Upper lobe of right lung (tissue), 1 donor: ENCODE measurements around the gene NBEA. TPM values are rescaled to one million over a fixed set of nuclear protein-coding genes. Genes with fewer than 3 reads are reported as not detected.

Experiments used
- ATAC-seq: fragments of 200-7000 bp; cut with Tn5 transposase; one replicate; pipeline ENCODE4 v1.9.1; 2020; ENCODE audit warnings: mild to moderate bottlenecking, moderate library complexity
- DNase-seq: peaks from one replicate; pipeline ENCODE4 v3.0.0-alpha.2; 2020
- H3K27ac ChIP-seq: fragments of 200-600 bp; one replicate; pipeline ENCODE4 v1.8.0; 2022
- H3K27me3 ChIP-seq: fragments of 200-600 bp; one replicate; pipeline ENCODE4 v1.8.0; 2022; ENCODE audit warnings: mild to moderate bottlenecking
- H3K36me3 ChIP-seq: fragments of 200-600 bp; one replicate; pipeline ENCODE4 v1.8.0; 2022
- H3K4me1 ChIP-seq: fragments of 200-600 bp; one replicate; pipeline ENCODE4 v1.8.0; 2022
- H3K4me3 ChIP-seq: fragments of 200-600 bp; one replicate; pipeline ENCODE4 v1.8.0; 2022; ENCODE audit warnings: mild to moderate bottlenecking
- H3K9me3 ChIP-seq: fragments of 200-600 bp; one replicate; pipeline ENCODE4 v1.8.0; 2022
- CTCF ChIP-seq: fragments of 200-600 bp; IDR thresholded peaks from one replicate; pipeline ENCODE4 v1.8.0; 2022; ENCODE audit warnings: antibody characterized with exemption
- intact Hi-C: fragments of 100-400 bp; cut with DNase I; formaldehyde crosslinking; loops from one replicate; pipeline ENCODE4 v1.11.0; 2022
- long read RNA-seq: library from polyadenylated mRNA; unstranded; transcript quantifications from one replicate; pipeline ENCODE4 v2.0.0, GENCODE V29; 2021
- total RNA-seq: library from RNA; stranded (reverse); fragmentation: NEBNext Ultra II Directional; extraction: Animal tissue kit (Norgen Biotek cat#: 25700); gene quantifications from one replicate; pipeline ENCODE4 v1.2.1, GENCODE V29; 2021
- donor health status: DM: no; HTN: yes; CAD: no; lungs with severe emphysema.

NBEA gene, protein sequence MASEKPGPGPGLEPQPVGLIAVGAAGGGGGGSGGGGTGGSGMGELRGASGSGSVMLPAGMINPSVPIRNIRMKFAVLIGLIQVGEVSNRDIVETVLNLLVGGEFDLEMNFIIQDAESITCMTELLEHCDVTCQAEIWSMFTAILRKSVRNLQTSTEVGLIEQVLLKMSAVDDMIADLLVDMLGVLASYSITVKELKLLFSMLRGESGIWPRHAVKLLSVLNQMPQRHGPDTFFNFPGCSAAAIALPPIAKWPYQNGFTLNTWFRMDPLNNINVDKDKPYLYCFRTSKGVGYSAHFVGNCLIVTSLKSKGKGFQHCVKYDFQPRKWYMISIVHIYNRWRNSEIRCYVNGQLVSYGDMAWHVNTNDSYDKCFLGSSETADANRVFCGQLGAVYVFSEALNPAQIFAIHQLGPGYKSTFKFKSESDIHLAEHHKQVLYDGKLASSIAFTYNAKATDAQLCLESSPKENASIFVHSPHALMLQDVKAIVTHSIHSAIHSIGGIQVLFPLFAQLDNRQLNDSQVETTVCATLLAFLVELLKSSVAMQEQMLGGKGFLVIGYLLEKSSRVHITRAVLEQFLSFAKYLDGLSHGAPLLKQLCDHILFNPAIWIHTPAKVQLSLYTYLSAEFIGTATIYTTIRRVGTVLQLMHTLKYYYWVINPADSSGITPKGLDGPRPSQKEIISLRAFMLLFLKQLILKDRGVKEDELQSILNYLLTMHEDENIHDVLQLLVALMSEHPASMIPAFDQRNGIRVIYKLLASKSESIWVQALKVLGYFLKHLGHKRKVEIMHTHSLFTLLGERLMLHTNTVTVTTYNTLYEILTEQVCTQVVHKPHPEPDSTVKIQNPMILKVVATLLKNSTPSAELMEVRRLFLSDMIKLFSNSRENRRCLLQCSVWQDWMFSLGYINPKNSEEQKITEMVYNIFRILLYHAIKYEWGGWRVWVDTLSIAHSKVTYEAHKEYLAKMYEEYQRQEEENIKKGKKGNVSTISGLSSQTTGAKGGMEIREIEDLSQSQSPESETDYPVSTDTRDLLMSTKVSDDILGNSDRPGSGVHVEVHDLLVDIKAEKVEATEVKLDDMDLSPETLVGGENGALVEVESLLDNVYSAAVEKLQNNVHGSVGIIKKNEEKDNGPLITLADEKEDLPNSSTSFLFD (N-terminal part only)
- 5.6 TPM for total RNA-seq
- long read RNA-seq, partial matches to known transcripts: 0 of 2 reads
- long read RNA-seq, other reads (novel, unspliced or antisense): 2 of 2 reads

DNA sequence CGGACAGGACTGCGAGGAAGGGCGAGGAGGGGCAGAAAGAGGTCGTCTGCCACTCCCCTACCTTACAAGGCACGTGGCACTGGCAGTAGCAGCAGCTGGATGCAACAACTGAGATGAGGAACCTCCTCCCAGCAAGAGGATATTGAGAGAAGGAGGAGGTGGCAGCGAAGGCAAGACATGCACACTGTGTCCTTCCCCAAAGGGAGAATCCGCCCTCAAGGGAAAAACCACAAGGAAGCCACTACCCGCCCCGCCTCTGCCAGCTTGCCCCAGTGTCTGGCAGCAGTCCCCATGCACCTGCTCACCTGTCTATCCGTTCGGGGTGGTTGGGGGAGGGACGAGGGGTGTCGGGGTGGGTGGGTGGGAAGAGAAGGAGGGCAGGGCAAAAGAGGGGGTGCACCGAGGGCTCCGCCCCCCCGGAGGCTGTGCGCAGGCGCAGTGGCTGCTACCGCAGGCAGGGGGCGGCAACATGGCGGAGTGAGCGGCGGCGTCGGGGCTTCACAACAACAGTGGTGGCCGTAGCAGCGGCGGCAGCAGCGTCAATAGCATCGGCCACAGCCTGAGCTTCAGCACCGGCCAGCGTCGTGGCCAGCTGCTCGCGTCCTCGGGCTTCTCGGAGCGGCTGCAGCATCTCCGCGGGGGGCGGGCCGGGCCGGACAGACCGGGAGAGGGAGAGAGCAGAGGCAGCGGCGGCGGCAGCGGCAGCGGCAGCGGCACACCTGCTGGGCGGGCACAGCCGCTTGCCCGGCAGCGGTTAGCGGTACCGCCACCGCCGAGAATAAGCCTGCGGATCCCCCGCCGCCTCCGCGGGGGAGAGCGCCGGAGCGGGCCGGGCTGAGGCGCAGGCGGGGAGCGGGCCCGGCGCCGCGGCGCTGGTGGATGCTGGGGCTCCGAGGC is at the start of gene NBEA:
TSS of gene NBEA (plus strand) at position 436 of the 897 bp plus-strand sequence. CDS start 551 bp downstream, outside the sequence.
- intact Hi-C loops: no loop called here
- Histone ChIP-seq H3K27me3 (peaks cover 14% of the 10 kb centered on the region), H3K4me3 (peak within 1 kb of the TSS; percentile 79), H3K9me3 (no peaks in the 10 kb centered on the region), H3K4me1 (peaks cover 7% of the 10 kb centered on the region), H3K36me3 (no peaks in the 10 kb centered on the region), H3K27ac (no peak within 1 kb of the TSS)
- no peak for TF ChIP-seq CTCF
- ATAC-seq: peak; percentile 88
- peak; percentile 89 for DNase-seq

DNA sequence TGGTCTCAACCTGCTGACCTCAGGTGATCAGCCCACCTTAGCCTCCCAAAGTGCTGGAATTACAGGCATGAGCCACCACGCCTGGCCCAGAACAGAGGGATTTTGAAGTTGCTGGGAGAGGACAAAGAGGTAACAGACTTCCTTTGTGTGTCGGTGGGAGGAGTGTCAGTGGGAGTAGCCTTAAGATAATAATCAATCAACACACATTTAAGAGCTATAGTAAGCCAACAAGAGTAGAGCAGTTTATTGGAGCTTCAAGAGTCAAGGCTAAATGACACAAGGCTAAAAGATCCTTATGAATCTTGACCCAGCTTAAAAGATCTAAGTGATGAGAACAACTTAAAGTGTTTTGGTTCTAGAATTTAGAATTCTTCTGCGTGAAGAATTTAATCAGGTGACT is 47.3 kb upstream of the NBEA start:
- H3K4me1 ChIP-seq: no peaks in the 10 kb centered on the region
- intact Hi-C loops: no loop called here

DNA sequence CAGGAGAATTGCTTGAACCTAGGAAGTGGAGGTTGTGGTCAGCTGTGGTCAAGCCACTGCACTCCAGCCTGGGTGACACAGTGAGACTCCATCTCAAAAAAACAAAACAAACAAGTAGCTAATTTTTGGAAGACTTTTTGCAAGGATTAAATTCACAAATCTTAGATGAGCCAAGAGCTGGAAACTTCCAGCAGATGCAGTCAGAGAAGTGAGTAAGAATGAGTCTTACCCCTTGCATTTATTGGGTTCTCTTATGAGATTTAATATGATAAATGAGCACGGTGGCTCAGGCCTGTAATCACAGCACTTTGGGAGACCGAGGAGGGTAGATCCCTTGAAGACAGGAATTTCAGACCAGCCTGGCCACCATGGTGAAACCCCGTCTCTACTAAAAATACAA is 44.9 kb upstream of the NBEA start:
- no peaks in the 10 kb centered on the region for H3K27me3 ChIP-seq
- H3K4me1 ChIP-seq: no peaks in the 10 kb centered on the region
- H3K36me3 ChIP-seq: no peaks in the 10 kb centered on the region
- TF ChIP-seq CTCF: no peak
- DNase-seq (no peak), ATAC-seq (no peak)
- H3K4me3 ChIP-seq: no peak overlapping the region
- no peaks in the 10 kb centered on the region for H3K9me3 ChIP-seq
- H3K27ac ChIP-seq: no peak overlapping the region
- intact Hi-C loops: no loop called here

More for the DNA sequence above, 47.3 kb upstream of the NBEA start:
- no peak for DNase-seq
- no peak for ATAC-seq
- no peaks in the 10 kb centered on the region for H3K27me3 ChIP-seq
- no peaks in the 10 kb centered on the region for H3K9me3 ChIP-seq
- H3K36me3 ChIP-seq: no peaks in the 10 kb centered on the region
- H3K4me3 ChIP-seq: no peak overlapping the region
- no peak for TF ChIP-seq CTCF
- no peak overlapping the region for H3K27ac ChIP-seq

DNA sequence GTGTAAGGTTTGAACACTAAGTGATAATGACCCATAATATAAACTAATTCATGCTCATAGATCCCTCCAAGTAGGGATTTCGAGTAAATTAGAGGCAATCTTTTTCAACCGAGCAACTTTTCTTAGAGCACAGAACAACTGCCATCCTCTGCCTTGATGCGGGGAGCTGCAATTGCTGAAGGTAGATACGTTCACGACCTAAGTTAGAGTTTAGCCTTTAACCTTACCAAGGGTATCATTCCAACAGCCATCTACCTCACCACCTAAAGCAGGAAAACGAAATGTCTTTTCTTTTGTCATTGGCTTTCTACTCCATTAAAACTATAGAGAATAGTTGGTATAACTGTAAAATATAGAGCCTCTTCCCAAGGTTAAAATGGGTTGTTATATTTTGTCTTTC is 42.2 kb upstream of the NBEA start:
- Histone ChIP-seq H3K9me3 (no peaks in the 10 kb centered on the region), H3K36me3 (no peaks in the 10 kb centered on the region), H3K27ac (no peak overlapping the region), H3K4me1 (no peaks in the 10 kb centered on the region), H3K4me3 (no peak overlapping the region), H3K27me3 (no peaks in the 10 kb centered on the region)
- intact Hi-C loops: no loop called here
- no peak for DNase-seq
- no peak for ATAC-seq
- no peak for TF ChIP-seq CTCF
